H1 (cell line): Measurements from ENCODE around the gene GSE1. TPM values are rescaled to one million over a fixed set of nuclear protein-coding genes. Genes with fewer than 3 reads are reported as not detected.

Experiments
- CTCF ChIA-PET: fragments of 300-600 bp; sonication (Branson Sonifier 250); formaldehyde crosslinking; loops from one replicate; lab custom pipeline; 2021; ENCODE audit not compliant: partially characterized antibody; lab: Charles Lee
- POLR2A ChIA-PET: fragments of 300-600 bp; sonication (Branson Sonifier 250); formaldehyde crosslinking; loops from one replicate; lab custom pipeline; 2021; ENCODE audit warnings: inconsistent platforms; ENCODE audit not compliant: partially characterized antibody; lab: Charles Lee
- DNase-seq, 2 experiments: peaks; one replicate each; pipeline versions ENCODE4 v3.0.0 to v3.0.0-alpha.2; 2010 to 2022; ENCODE audit warnings: low spot score in 2 of 2, low read depth in 1 of 2, mixed read lengths in 1 of 2
- FAIRE-seq: peaks from 2 replicates; lab custom pipeline; 2011; peaks lifted over from hg19 to GRCh38; lab: Jason Lieb, UNC
- H2AFZ ChIP-seq: 2 replicates; pipeline ENCODE4 v1.8.1; 2012; ENCODE audit warnings: low read length, inconsistent platforms
- H2AK5ac ChIP-seq: 2 replicates; pipeline ENCODE4 v1.6.1; 2013; ENCODE audit warnings: low read depth, low read length
- H2BK120ac ChIP-seq: replicated peaks from 2 replicates; pipeline ENCODE3; 2013; ENCODE audit warnings: low read depth, low read length, inconsistent platforms
- H2BK12ac ChIP-seq: 2 replicates; pipeline ENCODE4 v1.6.1; 2013; ENCODE audit warnings: low read depth, low read length
- H2BK15ac ChIP-seq: 2 replicates; pipeline ENCODE4 v1.6.1; 2013; ENCODE audit warnings: low read length
- H2BK20ac ChIP-seq: 2 replicates; pipeline ENCODE4 v1.6.1; 2013; ENCODE audit warnings: low read length
- H2BK5ac ChIP-seq: 2 replicates; pipeline ENCODE4 v1.6.1; 2013; ENCODE audit warnings: low read depth, low read length
- H3K14ac ChIP-seq: 2 replicates; pipeline ENCODE4 v1.6.1; 2013; ENCODE audit warnings: inconsistent platforms; ENCODE audit not compliant: insufficient read length
- H3K18ac ChIP-seq: 2 replicates; pipeline ENCODE4 v1.6.1; 2013; ENCODE audit warnings: low read length; ENCODE audit errors: extremely low read depth
- H3K23ac ChIP-seq: 2 replicates; pipeline ENCODE4 v1.6.1; 2013; ENCODE audit warnings: inconsistent platforms; ENCODE audit not compliant: insufficient read length
- H3K23me2 ChIP-seq: 2 replicates; pipeline ENCODE4 v1.6.1; 2013; ENCODE audit warnings: low read depth, low read length
- H3K27ac ChIP-seq: 2 replicates; pipeline ENCODE4 v1.6.1; 2011; ENCODE audit warnings: low read depth, low read length, inconsistent platforms
- H3K27me3 ChIP-seq, 4 experiments: replicated peaks in 1 of 4; 1 replicate in 1 of 4; 2 replicates in 3 of 4; pipeline versions ENCODE4 v1.6.1 to v1.8.1; 2011 to 2013; ENCODE audit warnings: low read length in 3 of 4, mild to moderate bottlenecking in 3 of 4, inconsistent platforms in 2 of 4, mixed read lengths in 2 of 4, moderate library complexity in 1 of 4; ENCODE audit not compliant: control insufficient read depth in 3 of 4, insufficient read depth in 3 of 4; ENCODE audit errors: extremely low read depth in 1 of 4
- H3K36me3 ChIP-seq, 4 experiments: 2 replicates each; pipeline versions ENCODE4 v1.6.1 to v1.8.1; 2011 to 2013; ENCODE audit warnings: mild to moderate bottlenecking in 4 of 4, low read length in 3 of 4, moderate library complexity in 2 of 4, control low read depth in 1 of 4, inconsistent platforms in 1 of 4; ENCODE audit not compliant: insufficient read depth in 4 of 4, control insufficient read depth in 2 of 4
- H3K4ac ChIP-seq: replicated peaks from 2 replicates; pipeline ENCODE3; 2013; ENCODE audit warnings: low read length, low read depth, mixed read lengths, inconsistent platforms; ENCODE audit not compliant: insufficient read length
- H3K4me1 ChIP-seq, 4 experiments: replicated peaks in 1 of 4; 1 replicate in 1 of 4; 2 replicates in 3 of 4; pipeline versions ENCODE4 v1.6.1 to v1.8.1; 2011 to 2013; ENCODE audit warnings: low read length in 3 of 4, inconsistent platforms in 2 of 4, mixed read lengths in 1 of 4; ENCODE audit not compliant: insufficient read depth in 4 of 4, control insufficient read depth in 3 of 4
- H3K4me2 ChIP-seq, 2 experiments: 2 replicates each; pipeline versions ENCODE4 v1.6.1 to v1.8.1; 2011 to 2013; ENCODE audit warnings: low read depth in 2 of 2, low read length in 2 of 2, control low read depth in 1 of 2, inconsistent platforms in 1 of 2, mild to moderate bottlenecking in 1 of 2; ENCODE audit not compliant: insufficient read depth in 1 of 2
- H3K4me3 ChIP-seq, 4 experiments: fragments of 200-600, 300-600 bp in 1 of 4; sonication (generic), shearing (Covaris generic), sonication (Bioruptor Twin) in 1 of 4; 2 replicates each; pipeline versions ENCODE4 v1.5.1 to v1.8.1; 2011 to 2016; ENCODE audit warnings: low read length in 4 of 4, low read depth in 3 of 4, control low read depth in 2 of 4, inconsistent platforms in 2 of 4, mild to moderate bottlenecking in 2 of 4, mixed read lengths in 1 of 4, moderate library complexity in 1 of 4; ENCODE audit not compliant: insufficient read depth in 2 of 4; ENCODE audit errors: extremely low read depth in 1 of 4
- H3K56ac ChIP-seq: replicated peaks from 2 replicates; pipeline ENCODE3; 2013; ENCODE audit warnings: low read depth, mild to moderate bottlenecking, mixed read lengths, low read length, inconsistent platforms; ENCODE audit not compliant: insufficient read length
- H3K79me1 ChIP-seq: 2 replicates; pipeline ENCODE4 v1.6.1; 2013; ENCODE audit warnings: low read depth, low read length, control low read depth
- H3K79me2 ChIP-seq, 2 experiments: 2 replicates each; pipeline versions ENCODE4 v1.6.1 to v1.8.1; 2012 to 2013; ENCODE audit warnings: low read length in 2 of 2, mild to moderate bottlenecking in 2 of 2, inconsistent platforms in 1 of 2; ENCODE audit not compliant: insufficient read depth in 2 of 2, control insufficient read depth in 1 of 2
- H3K9ac ChIP-seq, 4 experiments: replicated peaks in 1 of 4; 1 replicate in 1 of 4; 2 replicates in 3 of 4; pipeline versions ENCODE4 v1.6.1 to v1.8.1; 2011 to 2013; ENCODE audit warnings: low read depth in 3 of 4, low read length in 3 of 4, control low read depth in 2 of 4, mild to moderate bottlenecking in 2 of 4, moderate library complexity in 2 of 4, inconsistent platforms in 1 of 4; ENCODE audit errors: extremely low read depth in 1 of 4
- H3K9me3 ChIP-seq, 2 experiments: 2 replicates each; pipeline versions ENCODE4 v1.6.1 to v1.8.1; 2012 to 2013; ENCODE audit warnings: mild to moderate bottlenecking in 2 of 2, moderate library complexity in 2 of 2, control low read depth in 1 of 2, inconsistent platforms in 1 of 2, low read depth in 1 of 2, low read length in 1 of 2, mixed read lengths in 1 of 2; ENCODE audit not compliant: insufficient read depth in 2 of 2
- H4K20me1 ChIP-seq, 2 experiments: replicated peaks in 1 of 2; 2 replicates each; pipeline versions ENCODE3 to v1.8.1; 2011 to 2013; ENCODE audit warnings: inconsistent platforms in 2 of 2, low read length in 2 of 2, mild to moderate bottlenecking in 1 of 2; ENCODE audit not compliant: insufficient read depth in 2 of 2, control insufficient read depth in 1 of 2
- H4K5ac ChIP-seq: 2 replicates; pipeline ENCODE4 v1.6.1; 2013; ENCODE audit warnings: low read length, low read depth, mixed read lengths, inconsistent platforms; ENCODE audit not compliant: insufficient read length
- H4K8ac ChIP-seq: 2 replicates; pipeline ENCODE4 v1.8.0; 2013; ENCODE audit warnings: mild to moderate bottlenecking, moderate library complexity, low read length, inconsistent platforms; ENCODE audit not compliant: insufficient read depth; ENCODE audit errors: extremely low read depth
- H4K91ac ChIP-seq: replicated peaks from 2 replicates; pipeline ENCODE3; 2013; ENCODE audit warnings: low read length, mixed read lengths, inconsistent platforms; ENCODE audit not compliant: insufficient read length
- CHD2 ChIP-seq: IDR thresholded peaks from 2 replicates; pipeline ENCODE4 v1.6.1; 2012; ENCODE audit warnings: low read length, improper control_type of control experiment
- E2F6 ChIP-seq: IDR thresholded peaks from 2 replicates; pipeline ENCODE4 v1.6.1; 2012; ENCODE audit warnings: inconsistent platforms
- EGR1 ChIP-seq: IDR thresholded peaks from 2 replicates; pipeline ENCODE4 v1.6.1; 2011; ENCODE audit warnings: low read depth, low read length, borderline replicate concordance
- HDAC6 ChIP-seq: IDR thresholded peaks from one replicate; pipeline ENCODE4 v1.7.1; 2012; ENCODE audit warnings: low read depth, mild to moderate bottlenecking, inconsistent platforms, low read length, moderate library complexity
- JUND ChIP-seq: IDR thresholded peaks from 2 replicates; pipeline ENCODE4 v1.6.1; 2011; ENCODE audit warnings: mild to moderate bottlenecking, improper control_type of control experiment, low read length
- KDM4A ChIP-seq: IDR thresholded peaks from one replicate; pipeline ENCODE4 v1.7.1; 2012; ENCODE audit warnings: low read depth, mild to moderate bottlenecking, moderate library complexity, low read length, inconsistent platforms; ENCODE audit not compliant: severe bottlenecking
- NANOG ChIP-seq: IDR thresholded peaks from 2 replicates; pipeline ENCODE4 v1.6.1; 2011; ENCODE audit warnings: low read length, low read depth, mild to moderate bottlenecking, inconsistent platforms; ENCODE audit not compliant: insufficient read depth, poor library complexity, severe bottlenecking
- POLR2AphosphoS5 ChIP-seq: IDR thresholded peaks from 2 replicates; pipeline ENCODE4 v1.6.1; 2011; ENCODE audit warnings: low read depth, low read length
- WGBS, 2 experiments: shearing (Covaris generic) in 1 of 2; methylation state at CpG; one replicate each; pipeline versions ENCODE4 v1.1.6 to v1.1.7; 2013 to 2015; ENCODE audit warnings: low lambda C conversion rate in 2 of 2, mixed read lengths in 2 of 2, inconsistent platforms in 1 of 2, low coverage in 1 of 2, missing lambda C conversion rate in 1 of 2; ENCODE audit not compliant: insufficient replicate concordance in 2 of 2, insufficient coverage in 1 of 2, insufficient read length in 1 of 2; ENCODE audit errors: extremely low coverage in 1 of 2, missing lambda C conversion rate in 1 of 2; 5-methylcytosine and 5-hydroxymethylcytosine counted together
- polyA plus RNA-seq, 7 experiments: library from polyadenylated mRNA; depleted of rRNA in 3 of 7; stranded (reverse) in 5 of 7; unstranded in 2 of 7; fragments of >200 nt in 5 of 7; fragments of 200-250 nt in 2 of 7; gene quantifications; 1 replicate in 5 of 7; 2 replicates in 1 of 7; 4 replicates in 1 of 7; pipeline versions ENCODE4 v1.2.1 to v1.2.3, GENCODE V29; 2011 to 2013; ENCODE audit warnings: missing spikeins in 2 of 7, mixed read lengths in 2 of 7
- total RNA-seq: library from RNA; stranded (reverse); fragmentation: NEBNext Ultra II Directional; extraction: Animal tissue kit (Norgen Biotek cat#: 25700); gene quantifications from 2 replicates; pipeline ENCODE4 v1.2.1, GENCODE V29; 2021

Gene GSE1
- total and polyA plus RNA-seq, 2 of the 8 experiments (the other 6 are each of a cell fraction or from before 2014, with no cell fraction given): 26.0 to 65.6 TPM

- no peak overlapping the region for H2BK15ac ChIP-seq
- peaks cover 0 to 32% of the 10 kb centered on the region in 2 experiments; a peak in 1 of 4 replicates for H3K79me2 ChIP-seq
- H4K91ac ChIP-seq: no peak overlapping the region
- peaks cover 0 to 12% of the 10 kb centered on the region in 2 experiments; a peak in 1 of 4 replicates for H3K9me3 ChIP-seq
- H4K8ac ChIP-seq: no peak overlapping the region
- H2BK5ac ChIP-seq: no peak overlapping the region
- H3K23me2 ChIP-seq: no peaks in the 10 kb centered on the region
- peaks cover 2 to 27% (median 8%) of the 10 kb centered on the region in 4 experiments for H3K36me3 ChIP-seq
- no peak overlapping the region for H2AK5ac ChIP-seq
- H3K27ac ChIP-seq: no peak overlapping the region; the same call in 1 of the 2 replicates
- H3K4me1 ChIP-seq: peaks cover 0 to 5% (median 0%) of the 10 kb centered on the region in 4 experiments; a peak in 2 of 7 replicates
- no peak overlapping the region for H2AFZ ChIP-seq
- CTCF ChIA-PET: interaction anchor here (0.7 to 3.9 kb wide), 18 partner anchors 9 to 404 kb away, joined by 3 to 23 read pairs (median 4); no protein-coding TSS in a partner anchor
- H3K27me3 ChIP-seq: no peaks in the 10 kb centered on the region
- DNase-seq: no peak
- TF ChIP-seq NANOG: no peak
- TF ChIP-seq KDM4A: no peak
- no peak for TF ChIP-seq EGR1
- TF ChIP-seq CHD2: no peak
- no peak for TF ChIP-seq POLR2AphosphoS5
- TF ChIP-seq E2F6: no peak
- no peak for TF ChIP-seq HDAC6
- no peak for TF ChIP-seq JUND
- H2BK20ac ChIP-seq: no peak overlapping the region
- no peak overlapping the region for H3K4me2 ChIP-seq
- H3K4me3 ChIP-seq: no peak overlapping the region
- no peak overlapping the region for H2BK12ac ChIP-seq
- no peak overlapping the region for H4K5ac ChIP-seq
- H3K14ac ChIP-seq: no peak overlapping the region
- POLR2A ChIA-PET: interaction anchor here (0.7 to 1.8 kb wide), 6 partner anchors 10 to 48 kb away, joined by 3 to 5 read pairs (median 3); no protein-coding TSS in a partner anchor
- H3K56ac ChIP-seq: no peak overlapping the region
- WGBS, 2 experiments: 83% methylated on average over 16 of the region's 16 CpGs; no CpG with 5 or more reads in 1 of the 2 experiments
- H3K79me1 ChIP-seq: peaks cover 17% of the 10 kb centered on the region
- H4K20me1 ChIP-seq: peaks cover 31 to 42% of the 10 kb centered on the region in 2 experiments
- H3K23ac ChIP-seq: no peak overlapping the region
- H2BK120ac ChIP-seq: no peak overlapping the region
- H3K9ac ChIP-seq: no peak overlapping the region
- no peak for FAIRE-seq
- no peak overlapping the region for H3K18ac ChIP-seq
- H3K4ac ChIP-seq: no peak overlapping the region
Measured at GRCh38 chr16:85649411-85650134, 36.5 kb downstream of the GSE1 start.
